ENCODE results near the gene STK33.

DNA sequence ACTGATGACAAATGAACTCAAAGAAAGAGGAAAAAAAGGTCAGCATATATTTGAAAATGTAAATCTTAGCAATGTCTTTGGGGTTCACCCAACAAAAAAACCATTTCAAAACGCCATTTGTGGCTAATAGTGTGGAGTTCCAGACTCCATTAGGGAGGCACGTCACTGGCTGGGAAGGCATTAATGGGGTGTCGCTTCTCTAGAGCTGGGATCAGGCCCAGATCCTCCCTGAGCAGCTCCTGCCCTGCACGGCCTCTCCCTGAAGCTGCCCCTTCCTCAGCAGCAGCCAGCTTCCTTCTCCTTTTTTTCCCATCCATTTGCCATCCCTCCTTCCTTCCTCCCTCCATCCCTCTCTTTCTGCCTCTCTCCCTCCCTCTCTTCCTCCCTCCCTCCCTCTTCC, 231.5 kb downstream of the STK33 start:
- TF ChIP-seq POLR2A (IDR thresholded peaks at IDR 0.05; ENCODE audit: low read length) (no peak), GATA1 (IDR thresholded peaks at IDR 0.05; ENCODE audit: low read depth, low read length) (no peak)

All from erythroblast (primary cell).